Measurements from ENCODE around the gene OPN1MW.
"Not testable (repeated sequence)": the region's sequence is repeated elsewhere in the genome, so short reads cannot be mapped to it uniquely, and the experiment has no call there.

OPN1MW gene

GRCh38 chrX:154211057-154211456, 28.7 kb downstream of the OPN1MW start:
- not testable (repeated sequence) for DNase-seq (ENCODE audit: low spot score)

GRCh38 chrX:154211499-154211898, 29.1 kb downstream of the OPN1MW start:
- DNase-seq (ENCODE audit: low spot score): not testable (repeated sequence)

DNA sequence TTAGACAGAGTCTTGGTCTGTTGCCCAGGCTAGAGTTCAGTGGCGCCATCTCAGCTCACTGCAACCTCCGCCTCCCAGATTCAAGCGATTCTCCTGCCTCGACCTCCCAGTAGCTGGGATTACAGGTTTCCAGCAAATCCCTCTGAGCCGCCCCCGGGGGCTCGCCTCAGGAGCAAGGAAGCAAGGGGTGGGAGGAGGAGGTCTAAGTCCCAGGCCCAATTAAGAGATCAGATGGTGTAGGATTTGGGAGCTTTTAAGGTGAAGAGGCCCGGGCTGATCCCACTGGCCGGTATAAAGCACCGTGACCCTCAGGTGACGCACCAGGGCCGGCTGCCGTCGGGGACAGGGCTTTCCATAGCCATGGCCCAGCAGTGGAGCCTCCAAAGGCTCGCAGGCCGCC, 37.1 kb downstream of the OPN1MW start, which contains the start of gene OPN1MW2:
OPN1MW2 (plus strand) TSS at position 301 of the 400 bp plus-strand sequence; CDS start at position 361, 60 bp downstream.
- not testable (repeated sequence) for DNase-seq (ENCODE audit: low spot score)

DNA sequence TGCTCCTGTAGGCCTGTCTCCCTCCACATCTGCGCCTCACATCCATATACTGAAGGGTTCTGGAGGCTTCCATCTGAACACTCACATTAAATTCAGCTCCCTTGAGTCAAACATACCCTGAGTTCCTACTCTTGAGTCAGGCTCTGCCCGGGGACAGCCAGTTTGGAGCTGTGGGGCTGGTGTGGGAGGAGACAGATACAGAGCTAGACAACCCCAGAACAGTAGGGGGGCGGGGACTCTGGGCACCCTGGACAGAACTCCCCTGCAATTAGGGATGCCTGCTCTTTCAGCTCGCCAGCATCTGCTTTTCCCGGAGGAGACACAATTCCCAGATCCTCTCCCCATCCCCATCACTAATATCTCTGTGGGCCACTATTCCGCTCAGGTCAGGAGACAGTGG, 42.9 kb downstream of the OPN1MW start:
- DNase-seq (ENCODE audit: low spot score): not testable (repeated sequence)

DNA sequence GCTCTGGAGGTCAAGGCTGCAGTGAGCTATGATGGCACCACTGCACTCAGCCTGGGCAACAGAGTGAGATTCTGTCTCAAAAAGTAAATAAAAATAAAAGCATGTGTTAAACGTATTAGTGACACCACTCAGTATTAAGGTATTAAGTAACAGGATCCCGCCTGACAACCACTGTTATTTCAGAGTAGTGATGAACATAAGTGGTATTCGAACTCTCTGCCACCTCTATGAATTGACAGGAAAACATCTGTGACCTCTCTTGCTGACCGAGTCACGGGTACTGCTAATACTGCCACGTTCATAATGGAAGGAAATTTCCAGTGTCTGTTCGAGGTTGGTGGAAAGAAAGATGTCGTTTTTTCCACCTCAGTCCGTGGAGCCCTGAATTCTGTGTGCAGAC, 44.3 kb downstream of the OPN1MW start:
- not testable (repeated sequence) for DNase-seq (ENCODE audit: low spot score)

DNA sequence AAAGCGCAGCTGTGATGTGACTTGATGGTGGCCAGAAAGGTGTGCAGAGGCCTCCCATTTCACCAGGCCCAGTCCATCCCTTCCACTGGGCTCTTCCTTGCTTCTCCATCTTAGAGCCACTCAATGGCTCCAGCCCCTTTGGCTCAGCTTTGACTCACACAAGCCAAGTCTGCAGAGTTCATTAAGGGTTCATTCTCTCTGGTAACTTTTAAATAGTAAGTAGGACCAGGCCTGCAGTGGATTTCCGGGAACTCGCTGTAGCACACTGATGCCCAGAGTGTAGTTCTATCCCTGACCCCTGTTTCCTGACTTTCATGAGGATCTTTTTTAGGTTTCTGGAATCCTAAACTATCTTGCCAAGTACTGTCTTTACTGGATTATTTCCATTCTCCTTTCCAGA, 49.0 kb downstream of the OPN1MW start:
- not testable (repeated sequence) for DNase-seq (ENCODE audit: low spot score)

DNA sequence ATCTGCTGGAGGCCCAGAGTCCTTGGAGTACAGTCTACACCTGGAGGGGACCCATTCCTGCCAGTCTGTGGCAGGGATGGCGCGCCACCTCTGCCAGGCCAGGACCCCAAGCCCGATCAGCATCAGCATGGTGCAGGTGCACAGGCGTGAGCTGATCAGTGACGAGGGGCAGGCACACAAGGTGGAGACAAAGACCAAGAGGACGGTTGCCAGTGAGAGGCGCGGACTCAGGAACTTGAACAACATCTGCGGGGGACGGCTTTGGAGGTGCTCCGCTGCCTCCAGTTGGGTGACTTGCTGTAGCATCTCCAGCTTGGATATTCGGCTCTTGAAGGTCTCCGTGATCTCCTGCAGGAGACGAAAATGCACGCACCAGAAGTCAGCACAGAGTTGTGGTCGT, 51.2 kb downstream of the OPN1MW start:
- not testable (repeated sequence) for DNase-seq (ENCODE audit: low spot score)

- DNase-seq (ENCODE audit: low spot score): not testable (repeated sequence)
Measured at GRCh38 chrX:154238939-154239559, 56.7 kb downstream of the OPN1MW start.

DNA sequence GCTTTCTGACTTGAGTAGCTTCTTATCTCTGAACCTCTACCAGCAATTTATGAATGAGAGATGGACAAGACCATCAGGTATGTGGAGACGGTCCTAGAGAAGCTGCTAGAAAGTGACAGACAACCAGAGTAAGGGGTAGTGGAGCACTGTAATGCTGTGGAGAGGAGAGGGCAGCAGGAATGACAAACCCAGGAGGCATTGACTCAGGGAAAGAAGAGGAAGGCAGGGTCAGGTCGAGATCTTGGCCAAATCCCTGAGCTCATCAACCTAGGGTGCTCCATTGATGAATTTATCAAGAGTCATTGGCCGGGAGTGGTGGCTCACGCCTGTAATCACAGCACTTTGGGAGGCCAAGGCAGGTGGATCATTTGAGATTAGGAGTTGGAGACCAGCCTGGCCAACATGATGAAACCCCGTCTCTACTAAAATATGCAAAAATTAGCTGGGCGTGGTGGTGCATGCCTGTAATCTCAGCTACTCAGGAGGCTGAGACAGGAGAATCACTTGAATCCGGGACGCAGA, 57.6 kb downstream of the OPN1MW start:
- not testable (repeated sequence) for DNase-seq (ENCODE audit: low spot score)
